ENCODE measurements around the gene TDRD15. TPM values are rescaled to one million over a fixed set of nuclear protein-coding genes. Genes with fewer than 3 reads are reported as not detected.

TDRD15 gene
- total and polyA plus RNA-seq, 2 experiments from 2014 or later, result 0.07 TPM; not detected in 1

DNA sequence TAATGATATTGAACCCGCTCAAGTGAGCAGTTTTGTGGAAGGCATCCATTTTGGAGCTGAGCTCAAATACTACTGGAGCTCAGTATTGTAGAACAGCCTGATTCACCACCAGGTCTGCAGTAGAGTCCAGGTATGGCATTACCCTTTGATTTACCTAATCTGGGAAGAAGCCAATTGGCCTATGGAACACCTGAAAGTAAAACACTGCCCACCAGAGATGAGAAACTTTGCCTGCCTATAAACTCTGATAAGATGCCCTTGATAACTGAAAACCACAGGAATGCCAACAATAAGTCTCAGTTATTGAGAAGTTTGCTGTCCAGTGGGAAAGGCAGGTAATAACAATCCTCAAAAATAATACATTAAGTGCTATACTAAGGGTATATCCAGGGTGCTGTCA, 25.5 kb upstream of the TDRD15 start:
- no peak for DNase-seq (ENCODE audit: low spot score)
- H3K27me3 Mint-ChIP-seq (ENCODE audit: insufficient read depth, low read depth, poor library complexity), result peaks cover 5% of the 10 kb centered on the region
- Histone ChIP-seq H3K4me2 (no peak overlapping the region), H3K4me3 (no peak overlapping the region), H2AFZ (peak overlapping the region; percentile 64; the same call in 1 of the 2 replicates), H3K27me3 (ENCODE audit: insufficient read depth) (no peaks in the 10 kb centered on the region), H3K36me3 (ENCODE audit: insufficient read depth) (no peaks in the 10 kb centered on the region), H3K27ac (ENCODE audit: low read depth) (no peak overlapping the region), H4K20me1 (replicated peaks; ENCODE audit: insufficient read depth) (no peaks in the 10 kb centered on the region), H3F3A (replicated peaks; ENCODE audit: low read depth) (no peaks in the 10 kb centered on the region), H3K4me1 (ENCODE audit: insufficient read depth) (peaks cover 20% of the 10 kb centered on the region), H3K79me2 (replicated peaks; ENCODE audit: insufficient read depth) (no peaks in the 10 kb centered on the region), H3K9me2 (ENCODE audit: insufficient read depth) (no peaks in the 10 kb centered on the region)
- no peak for ATAC-seq
- no peaks in the 10 kb centered on the region for H3K36me3 Mint-ChIP-seq (ENCODE audit: low read depth)
- peaks cover 32% of the 10 kb centered on the region for H3K4me1 Mint-ChIP-seq
- no peaks in the 10 kb centered on the region; the same call in 1 of the 3 replicates for H3K9me3 Mint-ChIP-seq
- no peak for TF ChIP-seq EZH2 (IDR thresholded peaks at IDR 0.05; ENCODE audit: low read depth, unreplicated experiment)
- no peak for TF ChIP-seq CREB1 (CRISPR knock-in tag; IDR thresholded peaks at IDR 0.05; ENCODE audit: low read depth)
- no peak for TF ChIP-seq NANOG (IDR thresholded peaks at IDR 0.05; ENCODE audit: borderline replicate concordance)
- TF ChIP-seq, protein P1, sequence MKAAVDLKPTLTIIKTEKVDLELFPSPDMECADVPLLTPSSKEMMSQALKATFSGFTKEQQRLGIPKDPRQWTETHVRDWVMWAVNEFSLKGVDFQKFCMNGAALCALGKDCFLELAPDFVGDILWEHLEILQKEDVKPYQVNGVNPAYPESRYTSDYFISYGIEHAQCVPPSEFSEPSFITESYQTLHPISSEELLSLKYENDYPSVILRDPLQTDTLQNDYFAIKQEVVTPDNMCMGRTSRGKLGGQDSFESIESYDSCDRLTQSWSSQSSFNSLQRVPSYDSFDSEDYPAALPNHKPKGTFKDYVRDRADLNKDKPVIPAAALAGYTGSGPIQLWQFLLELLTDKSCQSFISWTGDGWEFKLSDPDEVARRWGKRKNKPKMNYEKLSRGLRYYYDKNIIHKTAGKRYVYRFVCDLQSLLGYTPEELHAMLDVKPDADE (IDR thresholded peaks at IDR 0.05), result no peak
- TF ChIP-seq, protein P2, sequence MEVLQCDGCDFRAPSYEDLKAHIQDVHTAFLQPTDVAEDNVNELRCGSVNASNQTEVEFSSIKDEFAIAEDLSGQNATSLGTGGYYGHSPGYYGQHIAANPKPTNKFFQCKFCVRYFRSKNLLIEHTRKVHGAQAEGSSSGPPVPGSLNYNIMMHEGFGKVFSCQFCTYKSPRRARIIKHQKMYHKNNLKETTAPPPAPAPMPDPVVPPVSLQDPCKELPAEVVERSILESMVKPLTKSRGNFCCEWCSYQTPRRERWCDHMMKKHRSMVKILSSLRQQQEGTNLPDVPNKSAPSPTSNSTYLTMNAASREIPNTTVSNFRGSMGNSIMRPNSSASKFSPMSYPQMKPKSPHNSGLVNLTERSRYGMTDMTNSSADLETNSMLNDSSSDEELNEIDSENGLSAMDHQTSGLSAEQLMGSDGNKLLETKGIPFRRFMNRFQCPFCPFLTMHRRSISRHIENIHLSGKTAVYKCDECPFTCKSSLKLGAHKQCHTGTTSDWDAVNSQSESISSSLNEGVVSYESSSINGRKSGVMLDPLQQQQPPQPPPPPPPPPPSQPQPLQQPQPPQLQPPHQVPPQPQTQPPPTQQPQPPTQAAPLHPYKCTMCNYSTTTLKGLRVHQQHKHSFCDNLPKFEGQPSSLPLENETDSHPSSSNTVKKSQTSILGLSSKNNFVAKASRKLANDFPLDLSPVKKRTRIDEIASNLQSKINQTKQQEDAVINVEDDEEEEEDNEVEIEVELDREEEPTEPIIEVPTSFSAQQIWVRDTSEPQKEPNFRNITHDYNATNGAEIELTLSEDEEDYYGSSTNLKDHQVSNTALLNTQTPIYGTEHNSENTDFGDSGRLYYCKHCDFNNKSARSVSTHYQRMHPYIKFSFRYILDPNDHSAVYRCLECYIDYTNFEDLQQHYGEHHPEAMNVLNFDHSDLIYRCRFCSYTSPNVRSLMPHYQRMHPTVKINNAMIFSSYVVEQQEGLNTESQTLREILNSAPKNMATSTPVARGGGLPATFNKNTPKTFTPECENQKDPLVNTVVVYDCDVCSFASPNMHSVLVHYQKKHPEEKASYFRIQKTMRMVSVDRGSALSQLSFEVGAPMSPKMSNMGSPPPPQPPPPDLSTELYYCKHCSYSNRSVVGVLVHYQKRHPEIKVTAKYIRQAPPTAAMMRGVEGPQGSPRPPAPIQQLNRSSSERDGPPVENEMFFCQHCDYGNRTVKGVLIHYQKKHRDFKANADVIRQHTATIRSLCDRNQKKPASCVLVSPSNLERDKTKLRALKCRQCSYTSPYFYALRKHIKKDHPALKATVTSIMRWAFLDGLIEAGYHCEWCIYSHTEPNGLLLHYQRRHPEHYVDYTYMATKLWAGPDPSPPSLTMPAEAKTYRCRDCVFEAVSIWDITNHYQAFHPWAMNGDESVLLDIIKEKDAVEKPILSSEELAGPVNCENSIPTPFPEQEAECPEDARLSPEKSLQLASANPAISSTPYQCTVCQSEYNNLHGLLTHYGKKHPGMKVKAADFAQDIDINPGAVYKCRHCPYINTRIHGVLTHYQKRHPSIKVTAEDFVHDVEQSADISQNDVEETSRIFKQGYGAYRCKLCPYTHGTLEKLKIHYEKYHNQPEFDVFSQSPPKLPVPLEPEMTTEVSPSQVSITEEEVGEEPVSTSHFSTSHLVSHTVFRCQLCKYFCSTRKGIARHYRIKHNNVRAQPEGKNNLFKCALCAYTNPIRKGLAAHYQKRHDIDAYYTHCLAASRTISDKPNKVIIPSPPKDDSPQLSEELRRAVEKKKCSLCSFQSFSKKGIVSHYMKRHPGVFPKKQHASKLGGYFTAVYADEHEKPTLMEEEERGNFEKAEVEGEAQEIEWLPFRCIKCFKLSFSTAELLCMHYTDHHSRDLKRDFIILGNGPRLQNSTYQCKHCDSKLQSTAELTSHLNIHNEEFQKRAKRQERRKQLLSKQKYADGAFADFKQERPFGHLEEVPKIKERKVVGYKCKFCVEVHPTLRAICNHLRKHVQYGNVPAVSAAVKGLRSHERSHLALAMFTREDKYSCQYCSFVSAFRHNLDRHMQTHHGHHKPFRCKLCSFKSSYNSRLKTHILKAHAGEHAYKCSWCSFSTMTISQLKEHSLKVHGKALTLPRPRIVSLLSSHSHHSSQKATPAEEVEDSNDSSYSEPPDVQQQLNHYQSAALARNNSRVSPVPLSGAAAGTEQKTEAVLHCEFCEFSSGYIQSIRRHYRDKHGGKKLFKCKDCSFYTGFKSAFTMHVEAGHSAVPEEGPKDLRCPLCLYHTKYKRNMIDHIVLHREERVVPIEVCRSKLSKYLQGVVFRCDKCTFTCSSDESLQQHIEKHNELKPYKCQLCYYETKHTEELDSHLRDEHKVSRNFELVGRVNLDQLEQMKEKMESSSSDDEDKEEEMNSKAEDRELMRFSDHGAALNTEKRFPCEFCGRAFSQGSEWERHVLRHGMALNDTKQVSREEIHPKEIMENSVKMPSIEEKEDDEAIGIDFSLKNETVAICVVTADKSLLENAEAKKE (CRISPR knock-in tag; IDR thresholded peaks at IDR 0.05), result no peak
- no peak overlapping the region for H3K27ac Mint-ChIP-seq
- no peak overlapping the region for H3K4me3 Mint-ChIP-seq
